LNCaP clone FGC (cell line): Measurements from ENCODE around the gene FABP2.
"Not testable (repeated sequence)": the region's sequence is repeated elsewhere in the genome, so short reads cannot be mapped to it uniquely, and the experiment has no call there.

Experiments used
- DNase-seq: peaks from one replicate; pipeline ENCODE4 v3.0.0-alpha.2; 2011; ENCODE audit warnings: low read depth
- H3K4me3 ChIP-seq: 2 replicates; pipeline ENCODE4 v1.5.1; 2011; ENCODE audit warnings: mild to moderate bottlenecking, low read depth, low read length, control low read depth
- TF ChIP-seq, protein P1 (sequence below): IDR thresholded peaks from 2 replicates; pipeline ENCODE4 v1.5.1; 2012; ENCODE audit warnings: mild to moderate bottlenecking; ENCODE audit not compliant: control insufficient read depth, insufficient read depth; ENCODE audit errors: extremely low read depth

Gene FABP2

DNA sequence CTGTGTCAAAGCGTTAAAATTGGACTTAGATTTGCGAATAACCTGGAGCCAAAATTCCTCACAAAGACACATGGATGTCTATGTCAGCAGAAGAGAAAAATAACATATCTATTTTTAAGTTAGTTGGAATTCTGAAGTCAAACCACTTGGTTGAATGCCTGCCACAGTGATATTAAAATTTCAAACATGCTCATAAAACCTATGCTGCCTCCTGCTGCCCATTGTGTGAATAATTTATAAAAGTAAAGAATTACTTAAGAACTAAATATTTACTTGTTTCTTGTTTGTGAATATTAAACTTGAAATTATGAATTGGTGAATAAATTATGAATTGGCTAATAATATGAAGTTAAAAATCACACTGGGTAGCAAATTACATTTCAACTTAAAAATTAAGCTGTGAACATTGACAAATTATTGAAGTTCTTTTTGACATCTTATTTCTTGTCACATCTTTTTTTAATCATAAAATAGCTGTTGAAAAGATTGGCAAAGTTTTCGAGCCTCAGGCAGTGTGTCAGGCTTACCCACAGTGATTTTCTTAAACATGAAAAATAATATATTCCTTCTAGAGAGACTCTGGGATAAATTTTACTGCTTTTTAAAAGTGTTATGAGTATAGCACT, 35.4 kb downstream of the FABP2 start:
- TF ChIP-seq, protein P1, sequence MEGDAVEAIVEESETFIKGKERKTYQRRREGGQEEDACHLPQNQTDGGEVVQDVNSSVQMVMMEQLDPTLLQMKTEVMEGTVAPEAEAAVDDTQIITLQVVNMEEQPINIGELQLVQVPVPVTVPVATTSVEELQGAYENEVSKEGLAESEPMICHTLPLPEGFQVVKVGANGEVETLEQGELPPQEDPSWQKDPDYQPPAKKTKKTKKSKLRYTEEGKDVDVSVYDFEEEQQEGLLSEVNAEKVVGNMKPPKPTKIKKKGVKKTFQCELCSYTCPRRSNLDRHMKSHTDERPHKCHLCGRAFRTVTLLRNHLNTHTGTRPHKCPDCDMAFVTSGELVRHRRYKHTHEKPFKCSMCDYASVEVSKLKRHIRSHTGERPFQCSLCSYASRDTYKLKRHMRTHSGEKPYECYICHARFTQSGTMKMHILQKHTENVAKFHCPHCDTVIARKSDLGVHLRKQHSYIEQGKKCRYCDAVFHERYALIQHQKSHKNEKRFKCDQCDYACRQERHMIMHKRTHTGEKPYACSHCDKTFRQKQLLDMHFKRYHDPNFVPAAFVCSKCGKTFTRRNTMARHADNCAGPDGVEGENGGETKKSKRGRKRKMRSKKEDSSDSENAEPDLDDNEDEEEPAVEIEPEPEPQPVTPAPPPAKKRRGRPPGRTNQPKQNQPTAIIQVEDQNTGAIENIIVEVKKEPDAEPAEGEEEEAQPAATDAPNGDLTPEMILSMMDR: peak; percentile 61
- H3K4me3 ChIP-seq: no peak overlapping the region
- DNase-seq: peak; percentile 38

DNA sequence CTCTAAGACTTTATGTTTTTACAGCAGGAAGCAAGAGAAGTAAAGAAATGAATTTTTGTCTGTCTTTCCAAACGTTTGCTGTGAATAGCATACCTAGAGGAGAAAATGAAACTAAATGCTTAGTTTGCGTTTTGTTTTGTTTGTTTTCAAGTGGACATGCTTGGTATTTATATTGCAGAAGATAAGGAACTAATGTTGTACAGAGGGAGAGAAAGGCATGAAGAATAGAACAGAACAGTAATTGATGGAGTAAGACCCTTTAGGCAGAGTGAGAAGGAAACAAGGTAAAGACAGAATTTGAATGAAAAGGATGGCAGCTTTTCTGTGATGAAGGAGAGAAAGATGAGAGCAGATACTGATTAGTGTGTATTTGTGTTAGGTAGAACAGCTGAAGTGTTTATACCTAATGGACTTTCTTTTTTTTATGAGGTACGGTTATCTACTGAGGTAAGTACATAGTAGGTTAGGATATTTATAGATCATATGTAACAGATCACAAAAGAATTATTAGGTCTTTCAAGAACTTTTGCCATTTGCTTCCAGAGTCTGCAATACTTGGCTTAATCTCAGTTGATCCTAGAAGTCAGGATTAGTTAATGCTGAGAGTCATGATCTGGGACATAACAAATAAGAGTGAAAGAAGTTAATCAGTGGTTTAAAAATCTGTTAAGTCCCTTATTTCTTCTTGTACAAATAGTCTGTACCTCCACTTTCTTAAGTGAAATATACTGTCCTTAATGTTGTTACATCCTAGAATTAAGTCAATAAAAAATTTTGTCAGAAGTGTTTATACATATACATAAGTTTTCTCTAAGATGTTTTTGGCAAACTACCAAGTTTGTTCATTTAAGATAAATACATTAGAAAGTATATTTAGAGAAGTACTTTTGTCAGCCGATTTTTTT, 36.8 kb downstream of the FABP2 start:
- DNase-seq: no peak
- H3K4me3 ChIP-seq: peak overlapping the region; percentile 27
- TF ChIP-seq, protein P1: no peak

DNA sequence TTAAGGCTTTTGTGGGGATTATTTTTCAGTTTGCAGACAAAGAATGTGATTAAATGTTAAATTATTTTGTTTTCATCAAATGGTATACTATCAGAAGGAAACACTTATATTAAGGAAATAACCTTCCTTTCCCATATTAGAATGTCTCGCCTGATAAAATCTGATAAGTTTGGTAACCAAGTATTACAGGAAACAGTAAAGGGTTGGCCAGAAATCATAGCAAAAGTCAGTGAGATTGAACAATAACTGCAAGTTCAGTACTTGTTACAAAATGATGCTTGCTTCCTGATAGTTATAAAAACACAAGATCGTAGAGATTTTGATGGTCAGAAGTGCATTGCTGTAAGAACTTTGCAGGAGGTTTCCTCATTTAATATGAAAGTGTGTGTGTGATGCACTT, 40.5 kb downstream of the FABP2 start:
- TF ChIP-seq, protein P1: no peak
- DNase-seq: no peak
- no peak overlapping the region for H3K4me3 ChIP-seq

DNA sequence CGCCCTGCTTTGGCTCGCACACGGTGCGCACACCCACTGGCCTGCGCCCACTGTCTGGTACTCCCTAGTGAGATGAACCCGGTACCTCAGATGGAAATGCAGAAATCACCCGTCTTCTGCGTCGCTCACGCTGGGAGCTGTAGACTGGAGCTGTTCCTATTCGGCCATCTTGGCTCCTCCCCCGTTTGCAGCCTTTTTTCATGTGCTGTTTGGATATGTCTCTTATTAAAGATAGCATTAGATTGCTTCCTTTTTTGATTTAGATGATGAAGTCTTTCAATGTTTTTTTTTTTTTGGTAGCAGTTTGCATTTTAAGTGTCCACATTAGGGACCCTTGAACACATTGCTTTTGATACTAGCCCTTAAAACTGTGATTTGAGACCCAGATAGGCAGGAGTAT, 42.0 kb downstream of the FABP2 start:
- not testable (repeated sequence) for DNase-seq, H3K4me3 ChIP-seq

DNA sequence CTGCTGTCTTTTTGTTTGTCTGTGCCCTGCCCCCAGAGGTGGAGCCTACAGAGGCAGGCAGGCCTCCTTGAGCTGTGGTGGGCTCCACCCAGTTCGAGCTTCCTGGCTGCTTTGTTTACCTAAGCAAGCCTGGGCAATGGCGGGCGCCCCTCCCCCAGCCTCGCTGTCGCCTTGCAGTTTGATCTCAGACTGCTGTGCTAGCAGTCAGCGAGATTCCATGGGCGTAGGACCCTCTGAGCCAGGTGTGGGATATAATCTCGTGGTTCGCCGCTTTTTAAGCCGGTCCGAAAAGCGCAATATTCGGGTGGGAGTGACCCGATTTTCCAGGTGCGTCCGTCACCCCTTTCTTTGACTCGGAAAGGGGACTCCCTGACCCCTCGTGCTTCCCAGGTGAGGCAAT, 42.4 kb downstream of the FABP2 start:
- DNase-seq, H3K4me3 ChIP-seq: not testable (repeated sequence)

DNA sequence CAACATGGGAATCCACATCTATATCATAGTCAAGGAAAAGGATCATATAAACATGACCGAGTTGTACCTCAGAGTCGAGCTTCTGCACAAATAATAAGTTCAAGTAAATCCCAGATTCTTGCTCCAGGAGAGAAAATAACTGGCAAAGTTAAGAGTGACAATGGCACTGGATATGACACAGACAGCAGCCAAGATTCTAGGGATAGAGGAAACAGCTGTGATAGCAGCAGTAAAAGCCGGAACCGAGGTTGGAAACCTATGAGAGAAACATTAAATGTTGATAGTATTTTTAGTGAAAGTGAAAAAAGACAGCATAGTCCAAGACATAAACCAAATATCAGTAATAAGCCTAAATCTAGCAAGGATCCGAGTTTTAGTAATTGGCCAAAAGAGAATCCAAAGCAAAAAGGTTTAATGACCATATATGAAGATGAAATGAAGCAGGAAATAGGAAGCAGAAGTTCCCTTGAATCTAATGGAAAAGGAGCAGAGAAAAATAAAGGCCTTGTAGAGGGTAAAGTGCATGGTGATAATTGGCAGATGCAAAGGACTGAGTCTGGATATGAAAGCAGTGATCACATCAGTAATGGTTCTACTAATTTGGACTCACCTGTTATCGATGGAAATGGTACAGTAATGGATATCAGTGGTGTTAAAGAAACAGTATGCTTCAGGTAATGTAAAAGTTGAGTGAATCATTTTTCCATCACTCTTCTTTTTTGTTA, 50.4 kb downstream of the FABP2 start:
- H3K4me3 ChIP-seq: no peak overlapping the region
- no peak for DNase-seq
- TF ChIP-seq, protein P1: no peak

DNA sequence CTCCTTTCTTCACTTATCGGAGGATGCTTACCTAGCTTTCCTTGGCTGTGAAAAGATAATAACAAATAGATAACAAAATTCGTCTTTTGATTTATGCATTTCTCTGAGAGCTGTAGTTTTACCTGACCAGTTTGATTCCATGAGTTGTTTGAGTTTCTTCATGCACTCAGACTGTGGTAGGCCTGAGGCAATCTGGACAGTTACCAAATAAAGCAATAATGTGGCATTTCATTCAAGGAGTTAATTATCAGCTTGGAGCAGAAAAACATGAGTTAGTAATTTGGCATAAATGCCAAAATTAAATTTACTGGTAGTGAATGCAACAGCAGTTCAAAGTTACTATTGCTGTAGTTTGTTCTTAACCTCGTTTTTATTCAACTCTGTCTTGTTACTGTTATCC, 53.5 kb downstream of the FABP2 start:
- TF ChIP-seq, protein P1: no peak
- H3K4me3 ChIP-seq: no peak overlapping the region
- DNase-seq: no peak
